PC-3 (cell line): ENCODE data around the gene CYP2B6. TPM values are rescaled to one million over a fixed set of nuclear protein-coding genes. Genes with fewer than 3 reads are reported as not detected.

ENCODE experiments used
- ATAC-seq: fragments of 200-7000 bp; cut with Tn5 transposase; 2 replicates; pipeline ENCODE4 v1.9.1; 2020; ENCODE audit warnings: mild to moderate bottlenecking, moderate library complexity
- BruUV-seq: library from RNA; stranded (reverse); fragments of 400-500 nt; replicated peaks from 2 replicates; lab custom pipeline; 2021; lab: Mats Ljungman, UMichigan
- CTCF ChIA-PET: fragments of 300-600 bp; sonication (Branson Sonifier 250); formaldehyde crosslinking; loops from one replicate; lab custom pipeline; 2022; ENCODE audit warnings: antibody characterized with exemption; lab: Charles Lee
- POLR2A ChIA-PET: fragments of 300-600 bp; sonication (Branson Sonifier 250); formaldehyde crosslinking; loops from one replicate; lab custom pipeline; 2022; ENCODE audit warnings: antibody characterized with exemption; ENCODE audit not compliant: unreplicated experiment; lab: Charles Lee
- DNase-seq: peaks from one replicate; pipeline ENCODE4 v3.0.0-alpha.2; 2015
- H2AFZ ChIP-seq: fragments of 300-600 bp; sonication (generic); 2 replicates; pipeline ENCODE4 v1.6.0; 2016; ENCODE audit warnings: antibody characterized with exemption, low read length
- H3F3A ChIP-seq: fragments of 300-600 bp; sonication (generic); one replicate; pipeline ENCODE4 v1.6.0; 2017; ENCODE audit warnings: antibody characterized with exemption, low read length, control low read depth, mild to moderate bottlenecking; ENCODE audit not compliant: unreplicated experiment
- H3K27ac ChIP-seq: fragments of 300-600 bp; sonication (generic); 2 replicates; pipeline ENCODE4 v1.5.1; 2016; ENCODE audit warnings: mild to moderate bottlenecking, low read length
- H3K27me3 ChIP-seq: fragments of 300-600 bp; sonication (generic); 2 replicates; pipeline ENCODE4 v1.6.1; 2016; ENCODE audit warnings: low read length, mixed read lengths
- H3K36me3 ChIP-seq: fragments of 300-600 bp; sonication (generic); 2 replicates; pipeline ENCODE4 v1.6.1; 2016; ENCODE audit warnings: low read depth, mixed run types, low read length, mixed read lengths
- H3K4me1 ChIP-seq: fragments of 300-600 bp; sonication (generic); 2 replicates; pipeline ENCODE4 v1.5.1; 2016; ENCODE audit warnings: low read length; ENCODE audit not compliant: insufficient read depth
- H3K4me2 ChIP-seq: fragments of 300-600 bp; sonication (generic); 2 replicates; pipeline ENCODE4 v1.6.0; 2016; ENCODE audit warnings: low read length
- H3K4me3 ChIP-seq: fragments of 300-600 bp; sonication (generic); 2 replicates; pipeline ENCODE4 v1.5.1; 2016; ENCODE audit warnings: mild to moderate bottlenecking, low read length, mixed read lengths
- H3K79me2 ChIP-seq: fragments of 300-600 bp; sonication (generic); 2 replicates; pipeline ENCODE4 v1.6.1; 2017; ENCODE audit warnings: low read length, mixed read lengths
- H3K9ac ChIP-seq: fragments of 300-600 bp; sonication (generic); 2 replicates; pipeline ENCODE4 v1.6.0; 2016; ENCODE audit warnings: mild to moderate bottlenecking, low read length
- H3K9me2 ChIP-seq: fragments of 300-600 bp; sonication (generic); replicated peaks from 2 replicates; pipeline ENCODE4 v1.6.1; 2016; ENCODE audit warnings: mixed run types, low read length, mixed read lengths
- H3K9me3 ChIP-seq: fragments of 300-600 bp; sonication (generic); 2 replicates; pipeline ENCODE4 v1.6.1; 2016; ENCODE audit warnings: low read length, mixed read lengths
- H4K20me1 ChIP-seq: fragments of 300-600 bp; sonication (generic); 2 replicates; pipeline ENCODE4 v1.6.1; 2016; ENCODE audit warnings: low read length, mixed read lengths
- EZH2 ChIP-seq: fragments of 300-600 bp; sonication (generic); IDR thresholded peaks from one replicate; pipeline ENCODE4 v1.6.1; 2017; ENCODE audit warnings: antibody characterized with exemption, mild to moderate bottlenecking, low read length; ENCODE audit not compliant: unreplicated experiment
- EZH2phosphoT487 ChIP-seq: fragments of 300-600 bp; sonication (generic); IDR thresholded peaks from 2 replicates; pipeline ENCODE4 v1.6.1; 2018; ENCODE audit warnings: mild to moderate bottlenecking, antibody characterized with exemption, low read length, borderline replicate concordance
- intact Hi-C: fragments of 100-400 bp; cut with micrococcal nuclease; formaldehyde crosslinking; loops from 2 replicates; pipeline ENCODE4 v1.9.0; 2023
- total RNA-seq: library from RNA; depleted of rRNA; stranded (reverse); fragments of >200 nt; gene quantifications from 2 replicates; pipeline ENCODE4 v1.2.3, GENCODE V29; 2014
- TF ChIP-seq, protein P1 (sequence below): fragments of 300-600 bp; sonication (generic); conservative IDR thresholded peaks from 2 replicates; pipeline ENCODE4 v1.5.1; 2017; ENCODE audit warnings: antibody characterized with exemption, low read depth, mild to moderate bottlenecking, low read length

CYP2B6 gene
- total RNA-seq, 1 experiment from 2014 or later: not detected

DNA sequence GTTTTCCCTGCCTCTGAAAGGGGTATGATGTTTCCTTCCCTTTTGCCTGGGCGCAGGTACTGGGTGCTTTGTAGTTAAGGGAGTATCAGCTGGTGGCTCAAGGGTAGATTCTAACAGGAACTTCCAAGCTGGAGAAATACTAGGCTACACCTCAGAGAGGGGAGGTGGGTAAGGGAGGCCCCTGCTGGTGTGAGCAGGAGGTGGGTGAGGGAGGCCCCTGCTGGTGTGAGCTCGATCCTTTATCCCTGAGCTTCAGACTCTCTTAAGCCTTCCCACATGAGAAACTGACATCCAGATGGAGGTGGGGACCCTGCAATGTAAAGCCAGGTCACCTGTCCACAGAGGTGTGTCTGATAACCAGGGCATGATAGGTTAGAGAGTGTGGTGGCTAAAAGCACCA is 32.1 kb downstream of the CYP2B6 start:
- TF ChIP-seq EZH2phosphoT487: no peak
- no peak for TF ChIP-seq EZH2
- TF ChIP-seq, protein P1, sequence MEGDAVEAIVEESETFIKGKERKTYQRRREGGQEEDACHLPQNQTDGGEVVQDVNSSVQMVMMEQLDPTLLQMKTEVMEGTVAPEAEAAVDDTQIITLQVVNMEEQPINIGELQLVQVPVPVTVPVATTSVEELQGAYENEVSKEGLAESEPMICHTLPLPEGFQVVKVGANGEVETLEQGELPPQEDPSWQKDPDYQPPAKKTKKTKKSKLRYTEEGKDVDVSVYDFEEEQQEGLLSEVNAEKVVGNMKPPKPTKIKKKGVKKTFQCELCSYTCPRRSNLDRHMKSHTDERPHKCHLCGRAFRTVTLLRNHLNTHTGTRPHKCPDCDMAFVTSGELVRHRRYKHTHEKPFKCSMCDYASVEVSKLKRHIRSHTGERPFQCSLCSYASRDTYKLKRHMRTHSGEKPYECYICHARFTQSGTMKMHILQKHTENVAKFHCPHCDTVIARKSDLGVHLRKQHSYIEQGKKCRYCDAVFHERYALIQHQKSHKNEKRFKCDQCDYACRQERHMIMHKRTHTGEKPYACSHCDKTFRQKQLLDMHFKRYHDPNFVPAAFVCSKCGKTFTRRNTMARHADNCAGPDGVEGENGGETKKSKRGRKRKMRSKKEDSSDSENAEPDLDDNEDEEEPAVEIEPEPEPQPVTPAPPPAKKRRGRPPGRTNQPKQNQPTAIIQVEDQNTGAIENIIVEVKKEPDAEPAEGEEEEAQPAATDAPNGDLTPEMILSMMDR: no peak
- DNase-seq (no peak), ATAC-seq (no peak)
- no TSS peak for BruUV-seq
- H3K27me3 ChIP-seq: peaks cover 13% of the 10 kb centered on the region; the same call in 1 of the 2 replicates
- ChIA-PET POLR2A (no interaction called here), CTCF (interaction anchor here (0.6 kb wide), 2 partner anchors 190 to 421 kb away, joined by 3 to 5 read pairs; no protein-coding TSS in a partner anchor)
- H4K20me1 ChIP-seq: no peaks in the 10 kb centered on the region
- H3K4me1 ChIP-seq: no peaks in the 10 kb centered on the region
- no peaks in the 10 kb centered on the region for H3K9me2 ChIP-seq
- H3K4me2 ChIP-seq: no peak overlapping the region
- H3K36me3 ChIP-seq: no peaks in the 10 kb centered on the region
- H3K79me2 ChIP-seq: no peaks in the 10 kb centered on the region
- no peak overlapping the region for H3K4me3 ChIP-seq
- H3K9me3 ChIP-seq: no peaks in the 10 kb centered on the region
- H2AFZ ChIP-seq: no peak overlapping the region
- no peak overlapping the region for H3K27ac ChIP-seq
- intact Hi-C loops: no loop called here
- H3K9ac ChIP-seq: no peak overlapping the region
- H3F3A ChIP-seq: no peaks in the 10 kb centered on the region

DNA sequence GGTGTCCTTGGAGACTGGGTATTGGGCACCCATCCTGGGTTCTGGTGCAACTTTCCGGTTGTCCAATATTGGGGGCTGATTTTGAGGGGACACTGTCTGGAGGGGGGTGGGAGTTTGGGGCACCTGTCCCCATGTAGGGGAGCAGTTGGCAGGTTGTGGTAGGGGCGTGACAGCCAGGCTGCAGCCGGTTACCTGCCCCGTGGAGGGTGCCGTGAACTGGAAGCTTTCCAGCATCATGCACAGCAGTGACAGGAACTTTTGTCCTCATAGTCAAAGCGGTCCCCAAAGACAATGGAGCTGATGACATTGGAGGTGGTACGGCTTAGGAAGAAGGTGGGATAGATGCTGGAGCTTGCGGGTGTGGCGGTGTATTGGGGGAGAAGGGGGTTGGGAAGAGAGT is 34.3 kb downstream of the CYP2B6 start:
- Histone ChIP-seq H4K20me1 (no peaks in the 10 kb centered on the region), H3K9me3 (no peaks in the 10 kb centered on the region), H3K27ac (no peak overlapping the region), H3K27me3 (peaks cover 13% of the 10 kb centered on the region; the same call in 1 of the 2 replicates), H3K9ac (no peak overlapping the region), H3F3A (no peaks in the 10 kb centered on the region), H3K9me2 (no peaks in the 10 kb centered on the region), H3K4me2 (no peak overlapping the region), H3K36me3 (no peaks in the 10 kb centered on the region), H3K4me3 (no peak overlapping the region), H2AFZ (no peak overlapping the region), H3K4me1 (no peaks in the 10 kb centered on the region), H3K79me2 (no peaks in the 10 kb centered on the region)
- ChIA-PET CTCF (no interaction called here), POLR2A (no interaction called here)
- no TSS peak for BruUV-seq
- ATAC-seq (no peak), DNase-seq (no peak)
- TF ChIP-seq, protein P1: no peak
- TF ChIP-seq EZH2phosphoT487: no peak
- TF ChIP-seq EZH2: no peak
- intact Hi-C loops: no loop called here

DNA sequence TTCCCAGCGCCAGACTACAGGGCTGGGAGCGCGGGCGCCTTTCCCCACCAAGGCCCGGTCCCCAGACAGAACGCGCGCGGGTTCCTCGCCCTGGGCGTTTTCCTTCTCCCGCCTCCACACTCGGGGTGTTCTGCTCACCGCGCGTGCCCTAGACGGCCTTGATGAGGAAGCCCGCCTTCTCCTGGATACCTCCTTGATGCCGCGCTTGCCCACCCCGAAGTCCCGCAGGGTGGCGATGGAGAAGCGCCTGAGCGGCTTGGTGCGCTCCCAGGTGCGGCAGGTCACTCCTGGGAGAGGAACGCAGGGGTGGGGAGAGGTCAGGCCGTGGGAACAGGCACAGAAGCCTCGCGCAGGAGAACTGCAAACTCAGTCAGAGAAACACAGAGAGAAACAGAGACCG is 34.8 kb downstream of the CYP2B6 start:
- DNase-seq (no peak), ATAC-seq (no peak)
- no TSS peak for BruUV-seq
- Histone ChIP-seq H3K4me1 (no peaks in the 10 kb centered on the region), H3K79me2 (no peaks in the 10 kb centered on the region), H2AFZ (no peak overlapping the region), H3K9me2 (no peaks in the 10 kb centered on the region), H3K27me3 (peaks cover 13% of the 10 kb centered on the region; the same call in 1 of the 2 replicates), H3K9me3 (no peaks in the 10 kb centered on the region), H3K9ac (no peak overlapping the region), H4K20me1 (no peaks in the 10 kb centered on the region), H3K36me3 (no peaks in the 10 kb centered on the region), H3F3A (no peaks in the 10 kb centered on the region), H3K4me2 (no peak overlapping the region), H3K27ac (no peak overlapping the region), H3K4me3 (no peak overlapping the region)
- intact Hi-C loops: no loop called here
- ChIA-PET POLR2A (no interaction called here), CTCF (no interaction called here)
- TF ChIP-seq EZH2phosphoT487 (no peak), EZH2 (no peak)
- TF ChIP-seq, protein P1: no peak
